K562 (cell line): ENCODE measurements around the gene C6orf89. TPM values are rescaled to one million over a fixed set of nuclear protein-coding genes. Genes with fewer than 3 reads are reported as not detected.
A peak's percentile ranks its signal among the peaks of the same experiment; 100 is the strongest.

Source experiments
- DACH1 ChIP-seq: fragments of 450-650 bp; IDR thresholded peaks from 2 replicates; pipeline ENCODE4 v1.6.1; 2018; ENCODE audit not compliant: partially characterized antibody
- KLF16 ChIP-seq: IDR thresholded peaks from 2 replicates; pipeline ENCODE4 v1.6.1; 2016; ENCODE audit warnings: antibody characterized with exemption
- MAZ ChIP-seq, 2 experiments: fragments of 450-650 bp in 1 of 2; sonication (generic) in 1 of 2; formaldehyde crosslinking; IDR thresholded peaks in 1 of 2; conservative IDR thresholded peaks in 1 of 2; 2 replicates each; pipeline versions ENCODE4 v1.4.0 to v1.5.0; 2020; ENCODE audit warnings: mild to moderate bottlenecking in 1 of 2, missing genetic modification reagents in 1 of 2
- POLR2B ChIP-seq: fragments of 450-650 bp; IDR thresholded peaks from 2 replicates; pipeline ENCODE4 v1.6.1; 2018; ENCODE audit warnings: low read depth; ENCODE audit not compliant: partially characterized antibody
- SRSF7 ChIP-seq: fragments of 200-400 bp; formaldehyde crosslinking; optimal IDR thresholded peaks from 2 replicates; pipeline ENCODE3; 2017; ENCODE audit warnings: mild to moderate bottlenecking, low read depth, low read length
- ZC3H8 ChIP-seq: fragments of 450-650 bp; IDR thresholded peaks from 2 replicates; pipeline ENCODE4 v1.6.1; 2017
- ZNF431 ChIP-seq: sonication (generic); formaldehyde crosslinking; IDR thresholded peaks from 2 replicates; pipeline ENCODE4 v1.8.0; 2022; ENCODE audit warnings: mild to moderate bottlenecking, missing genetic modification reagents
- ZNF561 ChIP-seq: fragments of 450-650 bp; formaldehyde crosslinking; conservative IDR thresholded peaks from 2 replicates; pipeline ENCODE4 v1.4.0; 2020; ENCODE audit warnings: mild to moderate bottlenecking, moderate library complexity
- ZNF695 ChIP-seq: fragments of 450-650 bp; formaldehyde crosslinking; IDR thresholded peaks from 2 replicates; pipeline ENCODE4 v1.4.0; 2020; ENCODE audit warnings: mild to moderate bottlenecking, moderate library complexity
- ZNF780A ChIP-seq: fragments of 250-450 bp; sonication (Bioruptor Pico); IDR thresholded peaks from 2 replicates; pipeline ENCODE4 v1.5.0; 2021; ENCODE audit warnings: mild to moderate bottlenecking
- polyA plus RNA-seq, 8 experiments: library from polyadenylated mRNA; depleted of rRNA in 4 of 8; stranded (reverse) in 5 of 8; unstranded in 3 of 8; fragments of >200 nt; fragmentation: Nextera tagmentation in 2 of 8; fragmentation: Illumina TruSeq in 1 of 8; extraction: Ambion mirVana in 2 of 8; extraction: Trizol in 1 of 8; gene quantifications; 2 replicates each; pipeline versions ENCODE4 v1.2.1 to v1.2.3, GENCODE V29; 2011 to 2014; ENCODE audit warnings: inconsistent platforms in 1 of 8, missing spikeins in 1 of 8
- total RNA-seq, 7 experiments: library from RNA; depleted of rRNA in 6 of 7; stranded (reverse); fragments of >200 nt in 6 of 7; fragmentation: Illumina TruSeq in 2 of 7; extraction: Trizol in 2 of 7; gene quantifications; 2 replicates each; pipeline versions ENCODE4 v1.2.1 to v1.2.3, GENCODE V29; 2011 to 2021; ENCODE audit warnings: low replicate concordance in 1 of 7
- TF ChIP-seq, protein P1 (sequence below): fragments of 450-650 bp; IDR thresholded peaks from 2 replicates; pipeline ENCODE4 v1.7.1; 2018; ENCODE audit warnings: mild to moderate bottlenecking, low read depth; ENCODE audit not compliant: partially characterized antibody
- TF ChIP-seq, protein P2 (sequence below), 2 experiments: fragments of 450-650 bp in 1 of 2; sonication (generic) in 1 of 2; formaldehyde crosslinking in 1 of 2; IDR thresholded peaks; 2 replicates each; pipeline versions ENCODE4 v1.7.1 to v1.9.0; 2016 to 2022; ENCODE audit warnings: inconsistent platforms in 1 of 2, mild to moderate bottlenecking in 1 of 2, missing genetic modification reagents in 1 of 2
- TF ChIP-seq, protein P3 (sequence below), 2 experiments: IDR thresholded peaks; 2 replicates each; pipeline ENCODE4 v1.6.1; 2012; ENCODE audit warnings: improper control_type of control experiment in 2 of 2, low read depth in 2 of 2, low read length in 2 of 2, borderline replicate concordance in 1 of 2

C6orf89 gene
- total and polyA plus RNA-seq, 9 of the 15 experiments (the other 6 are each of a cell fraction or from before 2014, with no cell fraction given), result 35.2 to 111 (median 58.5) TPM

DNA sequence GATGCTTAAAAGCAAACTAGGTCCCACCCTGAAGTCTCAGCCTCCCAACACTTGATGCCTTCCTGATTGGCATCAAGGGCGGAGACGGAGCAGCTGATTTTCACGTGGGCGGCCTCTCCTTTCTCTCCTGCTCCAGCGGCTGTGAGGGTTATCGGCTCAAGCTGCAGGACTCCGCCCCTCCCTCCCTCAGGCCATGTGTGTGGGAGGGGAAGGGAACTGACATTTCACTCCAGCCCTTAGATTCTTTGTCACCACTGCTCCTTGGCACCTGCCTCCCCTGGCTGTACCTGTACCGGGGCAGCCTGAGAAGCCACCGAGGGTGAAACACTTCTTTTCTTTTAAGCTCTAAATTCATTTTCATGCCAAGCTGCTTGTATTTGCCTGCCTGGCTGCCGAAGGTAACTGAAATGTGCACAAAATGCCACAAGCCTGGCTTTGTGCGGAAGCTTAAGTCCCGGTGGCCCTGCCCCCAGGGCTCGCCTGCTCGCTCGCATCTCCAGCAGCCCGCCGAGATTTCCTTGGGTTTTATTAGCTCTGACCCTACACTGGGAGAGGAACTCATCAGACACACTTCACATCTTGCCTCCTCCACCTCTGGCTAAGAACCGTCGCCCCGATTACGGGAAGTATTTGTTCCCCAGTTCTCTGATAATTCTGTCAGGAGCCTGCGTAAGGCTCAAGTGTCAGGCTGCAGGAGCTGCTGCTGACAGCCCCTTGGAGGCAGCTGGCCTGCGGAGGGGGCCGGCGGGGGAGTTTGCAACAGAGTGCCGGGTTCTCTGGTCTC lies 36.9 kb upstream of the C6orf89 start (continued):
- TF ChIP-seq, protein P1, sequence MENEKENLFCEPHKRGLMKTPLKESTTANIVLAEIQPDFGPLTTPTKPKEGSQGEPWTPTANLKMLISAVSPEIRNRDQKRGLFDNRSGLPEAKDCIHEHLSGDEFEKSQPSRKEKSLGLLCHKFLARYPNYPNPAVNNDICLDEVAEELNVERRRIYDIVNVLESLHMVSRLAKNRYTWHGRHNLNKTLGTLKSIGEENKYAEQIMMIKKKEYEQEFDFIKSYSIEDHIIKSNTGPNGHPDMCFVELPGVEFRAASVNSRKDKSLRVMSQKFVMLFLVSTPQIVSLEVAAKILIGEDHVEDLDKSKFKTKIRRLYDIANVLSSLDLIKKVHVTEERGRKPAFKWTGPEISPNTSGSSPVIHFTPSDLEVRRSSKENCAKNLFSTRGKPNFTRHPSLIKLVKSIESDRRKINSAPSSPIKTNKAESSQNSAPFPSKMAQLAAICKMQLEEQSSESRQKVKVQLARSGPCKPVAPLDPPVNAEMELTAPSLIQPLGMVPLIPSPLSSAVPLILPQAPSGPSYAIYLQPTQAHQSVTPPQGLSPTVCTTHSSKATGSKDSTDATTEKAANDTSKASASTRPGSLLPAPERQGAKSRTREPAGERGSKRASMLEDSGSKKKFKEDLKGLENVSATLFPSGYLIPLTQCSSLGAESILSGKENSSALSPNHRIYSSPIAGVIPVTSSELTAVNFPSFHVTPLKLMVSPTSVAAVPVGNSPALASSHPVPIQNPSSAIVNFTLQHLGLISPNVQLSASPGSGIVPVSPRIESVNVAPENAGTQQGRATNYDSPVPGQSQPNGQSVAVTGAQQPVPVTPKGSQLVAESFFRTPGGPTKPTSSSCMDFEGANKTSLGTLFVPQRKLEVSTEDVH, result no peak
- TF ChIP-seq ZC3H8, result no peak
- peak; percentile 85 to 92 for TF ChIP-seq MAZ (CRISPR knock-in tag; conservative IDR thresholded peaks at IDR 0.05 in 1 of 2, IDR thresholded peaks at IDR 0.05 in 1 of 2)
- no peak for TF ChIP-seq ZNF561 (CRISPR knock-in tag)
- TF ChIP-seq ZNF780A (CRISPR knock-in tag), result no peak
- TF ChIP-seq, protein P2, sequence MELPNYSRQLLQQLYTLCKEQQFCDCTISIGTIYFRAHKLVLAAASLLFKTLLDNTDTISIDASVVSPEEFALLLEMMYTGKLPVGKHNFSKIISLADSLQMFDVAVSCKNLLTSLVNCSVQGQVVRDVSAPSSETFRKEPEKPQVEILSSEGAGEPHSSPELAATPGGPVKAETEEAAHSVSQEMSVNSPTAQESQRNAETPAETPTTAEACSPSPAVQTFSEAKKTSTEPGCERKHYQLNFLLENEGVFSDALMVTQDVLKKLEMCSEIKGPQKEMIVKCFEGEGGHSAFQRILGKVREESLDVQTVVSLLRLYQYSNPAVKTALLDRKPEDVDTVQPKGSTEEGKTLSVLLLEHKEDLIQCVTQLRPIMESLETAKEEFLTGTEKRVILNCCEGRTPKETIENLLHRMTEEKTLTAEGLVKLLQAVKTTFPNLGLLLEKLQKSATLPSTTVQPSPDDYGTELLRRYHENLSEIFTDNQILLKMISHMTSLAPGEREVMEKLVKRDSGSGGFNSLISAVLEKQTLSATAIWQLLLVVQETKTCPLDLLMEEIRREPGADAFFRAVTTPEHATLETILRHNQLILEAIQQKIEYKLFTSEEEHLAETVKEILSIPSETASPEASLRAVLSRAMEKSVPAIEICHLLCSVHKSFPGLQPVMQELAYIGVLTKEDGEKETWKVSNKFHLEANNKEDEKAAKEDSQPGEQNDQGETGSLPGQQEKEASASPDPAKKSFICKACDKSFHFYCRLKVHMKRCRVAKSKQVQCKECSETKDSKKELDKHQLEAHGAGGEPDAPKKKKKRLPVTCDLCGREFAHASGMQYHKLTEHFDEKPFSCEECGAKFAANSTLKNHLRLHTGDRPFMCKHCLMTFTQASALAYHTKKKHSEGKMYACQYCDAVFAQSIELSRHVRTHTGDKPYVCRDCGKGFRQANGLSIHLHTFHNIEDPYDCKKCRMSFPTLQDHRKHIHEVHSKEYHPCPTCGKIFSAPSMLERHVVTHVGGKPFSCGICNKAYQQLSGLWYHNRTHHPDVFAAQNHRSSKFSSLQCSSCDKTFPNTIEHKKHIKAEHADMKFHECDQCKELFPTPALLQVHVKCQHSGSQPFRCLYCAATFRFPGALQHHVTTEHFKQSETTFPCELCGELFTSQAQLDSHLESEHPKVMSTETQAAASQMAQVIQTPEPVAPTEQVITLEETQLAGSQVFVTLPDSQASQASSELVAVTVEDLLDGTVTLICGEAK (IDR thresholded peaks at IDR 0.05), result no peak
- TF ChIP-seq, protein P2 (CRISPR knock-in tag; IDR thresholded peaks at IDR 0.05), result no peak
- peak; percentile 99 for TF ChIP-seq DACH1
- TF ChIP-seq, protein P3, sequence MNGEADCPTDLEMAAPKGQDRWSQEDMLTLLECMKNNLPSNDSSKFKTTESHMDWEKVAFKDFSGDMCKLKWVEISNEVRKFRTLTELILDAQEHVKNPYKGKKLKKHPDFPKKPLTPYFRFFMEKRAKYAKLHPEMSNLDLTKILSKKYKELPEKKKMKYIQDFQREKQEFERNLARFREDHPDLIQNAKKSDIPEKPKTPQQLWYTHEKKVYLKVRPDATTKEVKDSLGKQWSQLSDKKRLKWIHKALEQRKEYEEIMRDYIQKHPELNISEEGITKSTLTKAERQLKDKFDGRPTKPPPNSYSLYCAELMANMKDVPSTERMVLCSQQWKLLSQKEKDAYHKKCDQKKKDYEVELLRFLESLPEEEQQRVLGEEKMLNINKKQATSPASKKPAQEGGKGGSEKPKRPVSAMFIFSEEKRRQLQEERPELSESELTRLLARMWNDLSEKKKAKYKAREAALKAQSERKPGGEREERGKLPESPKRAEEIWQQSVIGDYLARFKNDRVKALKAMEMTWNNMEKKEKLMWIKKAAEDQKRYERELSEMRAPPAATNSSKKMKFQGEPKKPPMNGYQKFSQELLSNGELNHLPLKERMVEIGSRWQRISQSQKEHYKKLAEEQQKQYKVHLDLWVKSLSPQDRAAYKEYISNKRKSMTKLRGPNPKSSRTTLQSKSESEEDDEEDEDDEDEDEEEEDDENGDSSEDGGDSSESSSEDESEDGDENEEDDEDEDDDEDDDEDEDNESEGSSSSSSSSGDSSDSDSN (IDR thresholded peaks at IDR 0.05; ENCODE audit: borderline replicate concordance in 1 of 2, low read depth in 2 of 2, low read length in 2 of 2), result peak in 1 of 2 experiments; percentile 61; a peak in 1 of 4 replicates
- TF ChIP-seq ZNF695 (CRISPR knock-in tag), result no peak
- TF ChIP-seq KLF16, result peak; percentile 89
- no peak for TF ChIP-seq ZNF431 (CRISPR knock-in tag)
- TF ChIP-seq POLR2B, result no peak
- TF ChIP-seq SRSF7, result no peak
